Measurements from ENCODE around the gene RBP4. TPM values are rescaled to one million over a fixed set of nuclear protein-coding genes. Genes with fewer than 3 reads are reported as not detected.
A peak's percentile ranks its signal among the peaks of the same experiment; 100 is the strongest.
"Not testable (repeated sequence)": the region's sequence is repeated elsewhere in the genome, so short reads cannot be mapped to it uniquely, and the experiment has no call there.

The RBP4 gene
- total and polyA plus RNA-seq, 5 donors: 2.1 to 43.4 (median 10.7) TPM; not detected in 1

DNA sequence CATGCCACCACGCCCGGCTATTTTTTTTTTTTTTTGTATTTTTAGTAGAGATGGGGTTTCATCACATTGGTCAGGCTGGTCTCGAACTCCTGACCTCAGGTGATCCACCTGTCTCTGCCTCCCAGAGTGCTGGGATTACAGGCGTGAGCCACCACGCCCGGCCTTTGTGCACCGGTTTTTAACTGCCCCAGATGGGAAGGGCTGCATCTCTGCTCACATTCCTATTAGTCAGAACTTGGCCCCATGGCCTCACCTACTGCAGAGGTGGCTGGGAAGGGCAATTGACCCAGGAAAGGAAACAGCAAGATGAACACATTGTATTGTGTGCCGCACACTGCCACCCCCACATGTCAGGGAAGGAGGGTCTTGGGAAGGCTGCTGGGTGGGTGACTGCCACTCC lies 54.0 kb downstream of the RBP4 start:
- DNase-seq; H3K27me3 ChIP-seq (ENCODE audit: control insufficient read depth, insufficient read depth); H3K4me1 ChIP-seq (ENCODE audit: control insufficient read depth, insufficient read depth, low read length); H3K27ac ChIP-seq (ENCODE audit: low read length); ATAC-seq; H3K9me3 ChIP-seq (ENCODE audit: control insufficient read depth, low read length); H3K4me3 ChIP-seq (ENCODE audit: low read length): not testable (repeated sequence)
- WGBS: 88% methylated on average over 8 of the region's 8 CpGs
- intact Hi-C loops (cut with DNase I): loop anchor here in 1 of 4 donors (10.0 kb wide), 1 partner anchor 268 kb away; no protein-coding TSS in a partner anchor

DNA sequence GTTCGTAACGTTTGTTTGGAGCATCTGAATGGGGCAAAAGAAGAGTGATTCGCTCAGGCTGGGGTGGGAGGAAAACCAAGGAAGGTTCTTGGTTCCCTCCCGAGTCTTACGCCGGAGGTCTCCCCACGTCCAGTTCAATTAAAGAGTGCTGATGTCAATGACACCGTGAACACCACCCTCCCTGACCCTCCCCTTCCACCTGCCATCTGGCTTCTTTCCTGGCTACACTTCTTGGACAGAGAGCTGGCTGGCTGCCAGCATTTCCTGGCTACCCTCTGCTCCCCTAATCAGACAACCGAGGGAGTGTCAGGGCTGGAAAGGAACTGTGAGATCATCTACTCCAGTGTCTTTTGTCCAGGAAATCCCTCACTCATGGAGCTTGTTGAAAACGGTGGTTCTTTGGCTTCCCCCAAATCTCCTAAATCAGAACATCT lies 58.7 kb downstream of the RBP4 start:
- Histone ChIP-seq H3K9me3 (ENCODE audit: control insufficient read depth, low read length) (no peaks in the 10 kb centered on the region), H3K4me3 (ENCODE audit: low read length) (peak overlapping the region; percentile 44), H3K4me1 (ENCODE audit: control insufficient read depth, insufficient read depth, low read length) (no peaks in the 10 kb centered on the region), H3K27me3 (ENCODE audit: control insufficient read depth, insufficient read depth) (no peaks in the 10 kb centered on the region), H3K27ac (ENCODE audit: low read length) (no peak overlapping the region)
- ATAC-seq (peak; percentile 94 to 95), DNase-seq (peak; percentile 69 to 88 (median 81))
- intact Hi-C loops (cut with DNase I): loop anchor here in 1 of 4 donors (5.0 to 10.0 kb wide), 2 partner anchors 135 to 272 kb away; no protein-coding TSS in a partner anchor
- 4% methylated on average over 10 of the region's 10 CpGs for WGBS

Other genes with a start within 250 kb of the RBP4 start
- 10 to 100 TPM; 13.6 to 25.0 (median 16.2) TPM for gene MYOF, start 118.9 kb downstream of the RBP4 start, total RNA-seq
- gene MYOF, start 118.9 kb downstream of the RBP4 start, polyA plus RNA-seq: 5.5 TPM
- 1 to 10 TPM in 2 of 4 donors, under 1 TPM in 2; 0.19 to 1.6 (median 0.76) TPM for gene CEP55, start 104.6 kb downstream of the RBP4 start, total RNA-seq
- 0.11 TPM for gene CEP55, start 104.6 kb downstream of the RBP4 start, polyA plus RNA-seq
- under 1 TPM; 0.11 to 0.49 (median 0.19) TPM for gene FFAR4, start 34.6 kb downstream of the RBP4 start, total RNA-seq
- 0.14 TPM for gene FFAR4, start 34.6 kb downstream of the RBP4 start, polyA plus RNA-seq
- gene PDE6C, start 11.3 kb upstream of the RBP4 start, total RNA-seq: not detected
- not detected for gene PDE6C, start 11.3 kb upstream of the RBP4 start, polyA plus RNA-seq
- gene FRA10AC1, start 101.4 kb upstream of the RBP4 start, total RNA-seq: 10 to 100 TPM; 16.1 to 28.0 (median 21.2) TPM
- gene FRA10AC1, start 101.4 kb upstream of the RBP4 start, polyA plus RNA-seq: 17.6 TPM
- under 1 TPM in 3 of 4 donors, not detected in 1; 0.21 to 0.57 (median 0.45) TPM for gene LGI1, start 156.7 kb upstream of the RBP4 start, total RNA-seq
- 0.68 TPM for gene LGI1, start 156.7 kb upstream of the RBP4 start, polyA plus RNA-seq

All from right cardiac atrium (tissue), 5 donors.